ENCODE measurements around the gene NAMPT. TPM values are rescaled to one million over a fixed set of nuclear protein-coding genes. Genes with fewer than 3 reads are reported as not detected.

Gene NAMPT
- total RNA-seq, 1 experiment from 2014 or later = 79.1 TPM

GRCh38 chr7:106247841-106248240 lies 36.9 kb downstream of the NAMPT start:
- ChIA-PET CTCF (no interaction called here), POLR2A (interaction anchor here (1.2 kb wide), 1 partner anchor 37 kb away, joined by 4 read pairs; the partner anchor contains the start of gene NAMPT)
- Histone ChIP-seq H3K9me3 (no peaks in the 10 kb centered on the region), H3K4me3 (ENCODE audit: low read depth, low read length) (no peak overlapping the region), H3K36me3 (ENCODE audit: control insufficient read depth, insufficient read depth, low read length) (no peaks in the 10 kb centered on the region; the same call in 1 of the 2 replicates), H3K4me1 (no peaks in the 10 kb centered on the region), H3K27me3 (replicated peaks; ENCODE audit: control insufficient read depth, insufficient read depth, low read length) (no peaks in the 10 kb centered on the region)
- Mint-ChIP-seq H3K27me3 (ENCODE audit: insufficient read depth, unreplicated experiment) (no peaks in the 10 kb centered on the region), H3K36me3 (ENCODE audit: insufficient read depth, unreplicated experiment) (peaks cover 27% of the 10 kb centered on the region), H3K27ac (ENCODE audit: unreplicated experiment) (no peak overlapping the region), H3K4me1 (ENCODE audit: low read depth, unreplicated experiment) (peaks cover 4% of the 10 kb centered on the region), H3K4me3 (ENCODE audit: unreplicated experiment) (no peak overlapping the region), H3K9me3 (ENCODE audit: unreplicated experiment) (peaks cover 31% of the 10 kb centered on the region)
- no peak for TF ChIP-seq CTCF (IDR thresholded peaks at IDR 0.05; ENCODE audit: insufficient read depth in 1 of 2, low read depth in 1 of 2, low read length in 1 of 2, severe bottlenecking in 1 of 2, unreplicated experiment in 1 of 2)
- no TSS peak for BruUV-seq (replicated peaks)
- intact Hi-C loops (cut with micrococcal nuclease; ENCODE audit: unreplicated experiment) = loop anchor here (10.0 kb wide), 1 partner anchor 53 kb away; no protein-coding TSS in a partner anchor
- DNase-seq = no peak

- Histone ChIP-seq H3K4me1 (no peaks in the 10 kb centered on the region), H3K27me3 (replicated peaks; ENCODE audit: control insufficient read depth, insufficient read depth, low read length) (no peaks in the 10 kb centered on the region), H3K4me3 (ENCODE audit: low read depth, low read length) (no peak overlapping the region), H3K9me3 (no peaks in the 10 kb centered on the region), H3K36me3 (ENCODE audit: control insufficient read depth, insufficient read depth, low read length) (no peaks in the 10 kb centered on the region; the same call in 1 of the 2 replicates)
- no peak for TF ChIP-seq CTCF (IDR thresholded peaks at IDR 0.05; ENCODE audit: insufficient read depth in 1 of 2, low read depth in 1 of 2, low read length in 1 of 2, severe bottlenecking in 1 of 2, unreplicated experiment in 1 of 2)
- peaks cover 8% of the 10 kb centered on the region for H3K4me1 Mint-ChIP-seq (ENCODE audit: low read depth, unreplicated experiment)
- ChIA-PET CTCF (no interaction called here), POLR2A (interaction anchor here (1.2 kb wide), 1 partner anchor 38 kb away, joined by 4 read pairs; the partner anchor contains the start of gene NAMPT)
- DNase-seq = no peak
- BruUV-seq (replicated peaks) = no TSS peak
- H3K27me3 Mint-ChIP-seq (ENCODE audit: insufficient read depth, unreplicated experiment) = no peaks in the 10 kb centered on the region
- peaks cover 31% of the 10 kb centered on the region for H3K9me3 Mint-ChIP-seq (ENCODE audit: unreplicated experiment)
- peaks cover 24% of the 10 kb centered on the region for H3K36me3 Mint-ChIP-seq (ENCODE audit: insufficient read depth, unreplicated experiment)
- no peak overlapping the region for H3K27ac Mint-ChIP-seq (ENCODE audit: unreplicated experiment)
- intact Hi-C loops (cut with micrococcal nuclease; ENCODE audit: unreplicated experiment) = loop anchor here (10.0 kb wide), 1 partner anchor 52 kb away; no protein-coding TSS in a partner anchor
- H3K4me3 Mint-ChIP-seq (ENCODE audit: unreplicated experiment) = no peak overlapping the region
Measured at GRCh38 chr7:106246902-106247711, 37.7 kb downstream of the NAMPT start.

GRCh38 chr7:106243893-106244292 lies 40.9 kb downstream of the NAMPT start:
- H3K4me3 ChIP-seq (ENCODE audit: low read depth, low read length) = no peak overlapping the region
- no peaks in the 10 kb centered on the region for H3K27me3 ChIP-seq (replicated peaks; ENCODE audit: control insufficient read depth, insufficient read depth, low read length)
- H3K9me3 ChIP-seq = no peaks in the 10 kb centered on the region
- ChIA-PET POLR2A (no interaction called here), CTCF (no interaction called here)
- BruUV-seq (replicated peaks) = no TSS peak
- H3K4me1 ChIP-seq = no peaks in the 10 kb centered on the region
- DNase-seq = no peak
- Mint-ChIP-seq H3K27me3 (ENCODE audit: insufficient read depth, unreplicated experiment) (no peaks in the 10 kb centered on the region), H3K36me3 (ENCODE audit: insufficient read depth, unreplicated experiment) (peaks cover 18% of the 10 kb centered on the region), H3K4me3 (ENCODE audit: unreplicated experiment) (no peak overlapping the region), H3K27ac (ENCODE audit: unreplicated experiment) (no peak overlapping the region), H3K9me3 (ENCODE audit: unreplicated experiment) (peaks cover 31% of the 10 kb centered on the region), H3K4me1 (ENCODE audit: low read depth, unreplicated experiment) (peaks cover 8% of the 10 kb centered on the region)
- no peak for TF ChIP-seq CTCF (IDR thresholded peaks at IDR 0.05; ENCODE audit: insufficient read depth in 1 of 2, low read depth in 1 of 2, low read length in 1 of 2, severe bottlenecking in 1 of 2, unreplicated experiment in 1 of 2)
- intact Hi-C loops (cut with micrococcal nuclease; ENCODE audit: unreplicated experiment) = loop anchor here (10.0 kb wide), 1 partner anchor 49 kb away; no protein-coding TSS in a partner anchor
- H3K36me3 ChIP-seq (ENCODE audit: control insufficient read depth, insufficient read depth, low read length) = no peaks in the 10 kb centered on the region; the same call in 1 of the 2 replicates

Data from Caco-2 (cell line).